ENCODE results near the gene VSX1.
A peak's percentile ranks its signal among the peaks of the same experiment; 100 is the strongest.

Gene VSX1

GRCh38 chr20:25036331-25036936 is 45.5 kb downstream of the VSX1 start:
- DNase-seq (ENCODE audit: low spot score in 2 of 2) (no peak), ATAC-seq (replicated peaks; ENCODE audit: extremely low read depth, poor library complexity, severe bottlenecking) (no peak)
- no peaks in the 10 kb centered on the region for H3K9me3 Mint-ChIP-seq
- H3K36me3 Mint-ChIP-seq (ENCODE audit: insufficient read depth) = peaks cover 7% of the 10 kb centered on the region
- peak overlapping the region; percentile 95 for H3K27ac Mint-ChIP-seq (ENCODE audit: low read depth)
- H3K4me3 Mint-ChIP-seq = peak overlapping the region; percentile 43
- no peaks in the 10 kb centered on the region for H3K27me3 Mint-ChIP-seq
- peaks cover 53% of the 10 kb centered on the region for H3K4me1 Mint-ChIP-seq

GRCh38 chr20:25035921-25036320 is 46.0 kb downstream of the VSX1 start:
- Mint-ChIP-seq H3K27me3 (no peaks in the 10 kb centered on the region), H3K9me3 (no peaks in the 10 kb centered on the region), H3K27ac (ENCODE audit: low read depth) (no peak overlapping the region), H3K36me3 (ENCODE audit: insufficient read depth) (peaks cover 8% of the 10 kb centered on the region), H3K4me1 (peaks cover 54% of the 10 kb centered on the region), H3K4me3 (no peak overlapping the region)
- DNase-seq (ENCODE audit: low spot score in 2 of 2) (no peak), ATAC-seq (replicated peaks; ENCODE audit: extremely low read depth, poor library complexity, severe bottlenecking) (no peak)

- Mint-ChIP-seq H3K4me3 (no peak overlapping the region), H3K27me3 (no peaks in the 10 kb centered on the region), H3K36me3 (ENCODE audit: insufficient read depth) (peaks cover 8% of the 10 kb centered on the region), H3K9me3 (no peaks in the 10 kb centered on the region), H3K4me1 (peaks cover 68% of the 10 kb centered on the region), H3K27ac (ENCODE audit: low read depth) (no peak overlapping the region)
- ATAC-seq (replicated peaks; ENCODE audit: extremely low read depth, poor library complexity, severe bottlenecking) = no peak
- DNase-seq (ENCODE audit: low spot score in 2 of 2) = no peak
Measured at GRCh38 chr20:25033924-25034300, 48.0 kb downstream of the VSX1 start.

- Mint-ChIP-seq H3K36me3 (ENCODE audit: insufficient read depth) (peaks cover 9% of the 10 kb centered on the region), H3K27me3 (no peaks in the 10 kb centered on the region), H3K27ac (ENCODE audit: low read depth) (no peak overlapping the region), H3K4me3 (no peak overlapping the region), H3K4me1 (peaks cover 62% of the 10 kb centered on the region), H3K9me3 (no peaks in the 10 kb centered on the region)
- DNase-seq (ENCODE audit: low spot score in 2 of 2) (no peak), ATAC-seq (replicated peaks; ENCODE audit: extremely low read depth, poor library complexity, severe bottlenecking) (no peak)
Measured at GRCh38 chr20:25033265-25033923, 48.5 kb downstream of the VSX1 start.

GRCh38 chr20:25032478-25033264 is 49.3 kb downstream of the VSX1 start:
- no peak for ATAC-seq (replicated peaks; ENCODE audit: extremely low read depth, poor library complexity, severe bottlenecking)
- peaks cover 56% of the 10 kb centered on the region for H3K4me1 Mint-ChIP-seq
- H3K27me3 Mint-ChIP-seq = no peaks in the 10 kb centered on the region
- no peak overlapping the region for H3K4me3 Mint-ChIP-seq
- H3K36me3 Mint-ChIP-seq (ENCODE audit: insufficient read depth) = peaks cover 13% of the 10 kb centered on the region
- DNase-seq (ENCODE audit: low spot score in 2 of 2) = no peak
- no peaks in the 10 kb centered on the region for H3K9me3 Mint-ChIP-seq
- no peak overlapping the region for H3K27ac Mint-ChIP-seq (ENCODE audit: low read depth)

GRCh38 chr20:25032065-25032477 is 49.9 kb downstream of the VSX1 start:
- Mint-ChIP-seq H3K4me3 (no peak overlapping the region), H3K36me3 (ENCODE audit: insufficient read depth) (peaks cover 19% of the 10 kb centered on the region), H3K27me3 (no peaks in the 10 kb centered on the region), H3K9me3 (no peaks in the 10 kb centered on the region), H3K27ac (ENCODE audit: low read depth) (no peak overlapping the region), H3K4me1 (peaks cover 56% of the 10 kb centered on the region)
- no peak for ATAC-seq (replicated peaks; ENCODE audit: extremely low read depth, poor library complexity, severe bottlenecking)
- no peak for DNase-seq (ENCODE audit: low spot score in 2 of 2)

GRCh38 chr20:25031241-25031640 is 50.7 kb downstream of the VSX1 start:
- Mint-ChIP-seq H3K4me1 (peaks cover 50% of the 10 kb centered on the region), H3K36me3 (ENCODE audit: insufficient read depth) (peaks cover 18% of the 10 kb centered on the region), H3K4me3 (no peak overlapping the region), H3K27ac (ENCODE audit: low read depth) (peak overlapping the region; percentile 19), H3K9me3 (no peaks in the 10 kb centered on the region), H3K27me3 (no peaks in the 10 kb centered on the region)
- no peak for ATAC-seq (replicated peaks; ENCODE audit: extremely low read depth, poor library complexity, severe bottlenecking)
- DNase-seq (ENCODE audit: low spot score in 2 of 2) = no peak

GRCh38 chr20:25030649-25031207 is 51.2 kb downstream of the VSX1 start:
- no peaks in the 10 kb centered on the region for H3K9me3 Mint-ChIP-seq
- H3K36me3 Mint-ChIP-seq (ENCODE audit: insufficient read depth) = peaks cover 17% of the 10 kb centered on the region
- no peak for ATAC-seq (replicated peaks; ENCODE audit: extremely low read depth, poor library complexity, severe bottlenecking)
- peaks cover 45% of the 10 kb centered on the region for H3K4me1 Mint-ChIP-seq
- H3K27ac Mint-ChIP-seq (ENCODE audit: low read depth) = peak overlapping the region; percentile 11
- DNase-seq (ENCODE audit: low spot score in 2 of 2) = no peak
- no peak overlapping the region for H3K4me3 Mint-ChIP-seq
- no peaks in the 10 kb centered on the region for H3K27me3 Mint-ChIP-seq

GRCh38 chr20:25030007-25030648 is 51.8 kb downstream of the VSX1 start:
- no peak for DNase-seq (ENCODE audit: low spot score in 2 of 2)
- no peak for ATAC-seq (replicated peaks; ENCODE audit: extremely low read depth, poor library complexity, severe bottlenecking)
- Mint-ChIP-seq H3K27me3 (no peaks in the 10 kb centered on the region), H3K4me1 (peaks cover 39% of the 10 kb centered on the region), H3K27ac (ENCODE audit: low read depth) (peak overlapping the region; percentile 11), H3K9me3 (no peaks in the 10 kb centered on the region), H3K36me3 (ENCODE audit: insufficient read depth) (peaks cover 17% of the 10 kb centered on the region), H3K4me3 (no peak overlapping the region)

- Mint-ChIP-seq H3K4me3 (no peak overlapping the region), H3K4me1 (peaks cover 41% of the 10 kb centered on the region), H3K9me3 (no peaks in the 10 kb centered on the region), H3K27me3 (no peaks in the 10 kb centered on the region), H3K36me3 (ENCODE audit: insufficient read depth) (peaks cover 19% of the 10 kb centered on the region), H3K27ac (ENCODE audit: low read depth) (peak overlapping the region; percentile 10)
- no peak for DNase-seq (ENCODE audit: low spot score in 2 of 2)
- no peak for ATAC-seq (replicated peaks; ENCODE audit: extremely low read depth, poor library complexity, severe bottlenecking)
Measured at GRCh38 chr20:25025986-25026605, 55.8 kb downstream of the VSX1 start.

Data from central memory CD8-positive, alpha-beta T cell (primary cell).